Neural crest cell (in vitro differentiated cells): ENCODE data around the gene ZNF358. TPM values are rescaled to one million over a fixed set of nuclear protein-coding genes. Genes with fewer than 3 reads are reported as not detected.

ENCODE experiments used
- DNase-seq: peaks from one replicate; pipeline ENCODE4 v3.0.0; 2021; ENCODE audit warnings: low read depth, mixed read lengths, low spot score
- H3K27ac Mint-ChIP-seq: one replicate; pipeline ENCODE4 v1.8.0; 2021; ENCODE audit warnings: mild to moderate bottlenecking, mixed read lengths; ENCODE audit not compliant: unreplicated experiment
- H3K27me3 Mint-ChIP-seq: 2 replicates; pipeline ENCODE4 v1.8.0; 2021; ENCODE audit warnings: low read depth, mild to moderate bottlenecking, mixed read lengths
- H3K36me3 Mint-ChIP-seq: 2 replicates; pipeline ENCODE4 v1.8.0; 2021; ENCODE audit warnings: low read depth, mild to moderate bottlenecking, mixed read lengths
- H3K4me1 Mint-ChIP-seq: 2 replicates; pipeline ENCODE4 v1.8.0; 2021; ENCODE audit warnings: mixed read lengths
- H3K4me3 Mint-ChIP-seq: one replicate; pipeline ENCODE4 v1.8.0; 2021; ENCODE audit warnings: mild to moderate bottlenecking, mixed read lengths
- H3K9me3 Mint-ChIP-seq: 2 replicates; pipeline ENCODE4 v1.8.0; 2021; ENCODE audit warnings: mixed read lengths
- CTCF ChIP-seq: fragments of 200-600 bp; sonication (generic); conservative IDR thresholded peaks from 2 replicates; pipeline ENCODE4 v1.5.0; 2021; ENCODE audit warnings: antibody characterized with exemption, mild to moderate bottlenecking
- long read RNA-seq: library from polyadenylated mRNA; unstranded; transcript quantifications from one replicate; pipeline ENCODE4 v2.0.0, GENCODE V29; 2020
- total RNA-seq: library from RNA; stranded (reverse); gene quantifications from 2 replicates; pipeline ENCODE4 v1.2.1, GENCODE V29; 2021

ZNF358 gene
- 75.6 and 76.2 TPM in 2 replicates for total RNA-seq
- long read RNA-seq, partial matches to known transcripts, result 0 of 2 reads
- long read RNA-seq, other reads (novel, unspliced or antisense), result 2 of 2 reads

GRCh38 chr19:7515645-7516151 lies at the start of gene ZNF358:
TSS of gene ZNF358 (plus strand) at chr19:7516103. CDS start at chr19:7519243, 3,140 bp downstream.
- no peaks in the 10 kb centered on the region for H3K9me3 Mint-ChIP-seq
- no peaks in the 10 kb centered on the region for H3K27me3 Mint-ChIP-seq
- peak within 1 kb of the TSS; percentile 96 for H3K27ac Mint-ChIP-seq
- no peak for TF ChIP-seq CTCF
- H3K4me3 Mint-ChIP-seq, result peak within 1 kb of the TSS; percentile 92
- peak; percentile 71 for DNase-seq
- peaks cover 4% of the 10 kb centered on the region for H3K36me3 Mint-ChIP-seq
- H3K4me1 Mint-ChIP-seq, result peaks cover 23% of the 10 kb centered on the region

GRCh38 chr19:7467009-7467989 lies 48.6 kb upstream of the ZNF358 start:
- no peak for DNase-seq
- Mint-ChIP-seq H3K27ac (no peak overlapping the region), H3K27me3 (no peaks in the 10 kb centered on the region), H3K9me3 (no peaks in the 10 kb centered on the region), H3K4me3 (no peak overlapping the region), H3K4me1 (no peaks in the 10 kb centered on the region), H3K36me3 (no peaks in the 10 kb centered on the region)
- TF ChIP-seq CTCF, result no peak

GRCh38 chr19:7468840-7469239 lies 47.1 kb upstream of the ZNF358 start:
- H3K9me3 Mint-ChIP-seq, result no peaks in the 10 kb centered on the region
- no peaks in the 10 kb centered on the region for H3K4me1 Mint-ChIP-seq
- no peaks in the 10 kb centered on the region for H3K27me3 Mint-ChIP-seq
- DNase-seq, result no peak
- no peak overlapping the region for H3K4me3 Mint-ChIP-seq
- no peaks in the 10 kb centered on the region for H3K36me3 Mint-ChIP-seq
- H3K27ac Mint-ChIP-seq, result no peak overlapping the region
- no peak for TF ChIP-seq CTCF

- H3K27me3 Mint-ChIP-seq, result no peaks in the 10 kb centered on the region
- H3K36me3 Mint-ChIP-seq, result no peaks in the 10 kb centered on the region
- H3K27ac Mint-ChIP-seq, result no peak overlapping the region
- TF ChIP-seq CTCF, result no peak
- no peak overlapping the region for H3K4me3 Mint-ChIP-seq
- no peaks in the 10 kb centered on the region for H3K9me3 Mint-ChIP-seq
- H3K4me1 Mint-ChIP-seq, result no peaks in the 10 kb centered on the region
- DNase-seq, result no peak
Measured at GRCh38 chr19:7469669-7470285, 46.1 kb upstream of the ZNF358 start.

- no peak for TF ChIP-seq CTCF
- Mint-ChIP-seq H3K36me3 (no peaks in the 10 kb centered on the region), H3K4me3 (no peak overlapping the region), H3K27ac (no peak overlapping the region), H3K9me3 (no peaks in the 10 kb centered on the region), H3K4me1 (no peaks in the 10 kb centered on the region), H3K27me3 (no peaks in the 10 kb centered on the region)
- no peak for DNase-seq
Measured at GRCh38 chr19:7470540-7471305, 45.2 kb upstream of the ZNF358 start.
